GM23338 (cell line): ENCODE measurements around the gene ZNF580. TPM values are rescaled to one million over a fixed set of nuclear protein-coding genes. Genes with fewer than 3 reads are reported as not detected.

Source experiments
- ATAC-seq: fragments of 200-7000 bp; cut with Tn5 transposase; 3 replicates; pipeline ENCODE4 v1.9.1; 2020
- DNase-seq: peaks from one replicate; pipeline ENCODE4 v3.0.0-alpha.2; 2015; ENCODE audit warnings: low spot score
- H2AFZ ChIP-seq: fragments of 200-600 bp; sonication (generic); 2 replicates; pipeline ENCODE4 v1.8.0; 2016; ENCODE audit warnings: antibody characterized with exemption, mild to moderate bottlenecking, moderate library complexity
- H3F3A ChIP-seq: fragments of 200-600 bp; sonication (generic); replicated peaks from 2 replicates; pipeline ENCODE4 v1.8.0; 2017; ENCODE audit warnings: antibody characterized with exemption, mixed run types, low read depth
- H3K27ac ChIP-seq: fragments of 200-600 bp; sonication (generic); 2 replicates; pipeline ENCODE4 v1.6.1; 2016; ENCODE audit warnings: low read depth
- H3K27me3 ChIP-seq: fragments of 200-600 bp; sonication (generic); 2 replicates; pipeline ENCODE4 v1.8.0; 2016; ENCODE audit warnings: mild to moderate bottlenecking, mixed run types, moderate library complexity; ENCODE audit not compliant: insufficient read depth
- H3K36me3 ChIP-seq: fragments of 200-600 bp; sonication (generic); 2 replicates; pipeline ENCODE4 v1.8.0; 2016; ENCODE audit warnings: mild to moderate bottlenecking; ENCODE audit not compliant: insufficient read depth
- H3K4me1 ChIP-seq: fragments of 200-600 bp; sonication (generic); 2 replicates; pipeline ENCODE4 v1.8.0; 2016; ENCODE audit warnings: mild to moderate bottlenecking, moderate library complexity; ENCODE audit not compliant: insufficient read depth
- H3K4me2 ChIP-seq: fragments of 200-600 bp; sonication (generic); 2 replicates; pipeline ENCODE4 v1.7.1; 2017; ENCODE audit warnings: mixed run types
- H3K4me3 ChIP-seq: fragments of 200-600 bp; sonication (generic); 2 replicates; pipeline ENCODE4 v1.6.1; 2016; ENCODE audit warnings: mixed run types
- H3K79me2 ChIP-seq: fragments of 200-600 bp; sonication (generic); replicated peaks from 2 replicates; pipeline ENCODE4 v1.8.0; 2017; ENCODE audit warnings: mild to moderate bottlenecking; ENCODE audit not compliant: insufficient read depth
- H3K9me2 ChIP-seq: fragments of 200-600 bp; sonication (generic); 2 replicates; pipeline ENCODE4 v1.8.0; 2017; ENCODE audit not compliant: insufficient read depth
- H4K20me1 ChIP-seq: fragments of 200-600 bp; sonication (generic); replicated peaks from 2 replicates; pipeline ENCODE4 v1.8.0; 2017; ENCODE audit warnings: mild to moderate bottlenecking; ENCODE audit not compliant: insufficient read depth
- H3K27ac Mint-ChIP-seq: 2 replicates; pipeline ENCODE4 v1.8.0; 2020; ENCODE audit warnings: inconsistent platforms, mild to moderate bottlenecking, moderate library complexity, mixed read lengths
- H3K27me3 Mint-ChIP-seq: 3 replicates; pipeline ENCODE4 v1.8.0; 2022; ENCODE audit warnings: low read depth, mild to moderate bottlenecking, moderate library complexity, mixed read lengths, inconsistent platforms; ENCODE audit not compliant: insufficient read depth, poor library complexity
- H3K36me3 Mint-ChIP-seq: 3 replicates; pipeline ENCODE4 v1.8.0; 2021; ENCODE audit warnings: low read depth, mild to moderate bottlenecking, inconsistent platforms, moderate library complexity, mixed read lengths
- H3K4me1 Mint-ChIP-seq: 3 replicates; pipeline ENCODE4 v1.8.0; 2020; ENCODE audit warnings: mild to moderate bottlenecking, inconsistent platforms, mixed read lengths
- H3K4me3 Mint-ChIP-seq: 3 replicates; pipeline ENCODE4 v1.8.0; 2021; ENCODE audit warnings: moderate library complexity, mild to moderate bottlenecking, inconsistent platforms, mixed read lengths
- H3K9me3 Mint-ChIP-seq: 3 replicates; pipeline ENCODE4 v1.8.0; 2020; ENCODE audit warnings: moderate library complexity, mild to moderate bottlenecking, inconsistent platforms, mixed read lengths
- CREB1 ChIP-seq: fragments of 250-450 bp; sonication (Bioruptor Pico); IDR thresholded peaks from 2 replicates; pipeline ENCODE4 v1.5.0; 2020; ENCODE audit warnings: low read depth, mild to moderate bottlenecking, moderate library complexity
- ETS1 ChIP-seq: IDR thresholded peaks from 2 replicates; pipeline ENCODE4 v1.6.1; 2016; ENCODE audit warnings: antibody characterized with exemption
- EZH2 ChIP-seq: fragments of 200-600 bp; sonication (generic); IDR thresholded peaks from one replicate; pipeline ENCODE4 v1.8.0; 2017; ENCODE audit warnings: antibody characterized with exemption, mild to moderate bottlenecking, low read depth; ENCODE audit not compliant: unreplicated experiment
- EZH2phosphoT487 ChIP-seq: fragments of 200-600 bp; sonication (generic); IDR thresholded peaks from one replicate; pipeline ENCODE4 v1.8.1; 2018; ENCODE audit warnings: antibody characterized with exemption; ENCODE audit not compliant: unreplicated experiment
- JUNB ChIP-seq: IDR thresholded peaks from one replicate; pipeline ENCODE4 v1.6.1; 2016; ENCODE audit warnings: antibody characterized with exemption; ENCODE audit not compliant: unreplicated experiment
- NANOG ChIP-seq: IDR thresholded peaks from 2 replicates; pipeline ENCODE4 v1.6.1; 2016; ENCODE audit warnings: antibody characterized with exemption, borderline replicate concordance
- POLR2AphosphoS5 ChIP-seq: IDR thresholded peaks from 2 replicates; pipeline ENCODE4 v1.6.1; 2016; ENCODE audit warnings: antibody characterized with exemption, low read depth
- STAT1 ChIP-seq: IDR thresholded peaks from one replicate; pipeline ENCODE4 v1.6.1; 2016; ENCODE audit warnings: antibody characterized with exemption; ENCODE audit not compliant: unreplicated experiment
- ZNF114 ChIP-seq: fragments of 250-450 bp; sonication (Bioruptor Pico); IDR thresholded peaks from 2 replicates; pipeline ENCODE4 v1.5.0; 2020; ENCODE audit warnings: mild to moderate bottlenecking, moderate library complexity
- ZNF331 ChIP-seq: fragments of 250-450 bp; sonication (Bioruptor Pico); IDR thresholded peaks from 2 replicates; pipeline ENCODE4 v1.5.0; 2020; ENCODE audit warnings: low read depth, mild to moderate bottlenecking, moderate library complexity
- polyA plus RNA-seq: library from polyadenylated mRNA; unstranded; fragments of >200 nt; fragmentation: Nextera tagmentation; extraction: Ambion mirVana; gene quantifications from 2 replicates; pipeline ENCODE4 v1.2.1, GENCODE V29; 2016
- total RNA-seq: library from RNA; depleted of rRNA; stranded (reverse); fragments of >200 nt; shearing (Covaris generic); gene quantifications from 2 replicates; pipeline ENCODE4 v1.2.3, GENCODE V29; 2014
- TF ChIP-seq, protein P1 (sequence below): fragments of 250-450 bp; sonication (Bioruptor Pico); IDR thresholded peaks from 2 replicates; pipeline ENCODE4 v1.5.0; 2020; ENCODE audit warnings: mild to moderate bottlenecking, moderate library complexity
- TF ChIP-seq, protein P2 (sequence below): IDR thresholded peaks from one replicate; pipeline ENCODE4 v1.6.1; 2018; ENCODE audit warnings: antibody characterized with exemption; ENCODE audit not compliant: unreplicated experiment
- TF ChIP-seq, protein P3 (sequence below), 2 experiments: fragments of 200-600 bp in 1 of 2; sonication (generic) in 1 of 2; conservative IDR thresholded peaks; 2 replicates each; pipeline versions ENCODE4 v1.5.1 to v1.6.1; 2016 to 2017; ENCODE audit warnings: antibody characterized with exemption in 2 of 2, low read depth in 2 of 2, mild to moderate bottlenecking in 2 of 2, moderate library complexity in 1 of 2

ZNF580 gene
- total and polyA plus RNA-seq, 2 experiments from 2014 or later, result 18.7 to 23.6 TPM

DNA sequence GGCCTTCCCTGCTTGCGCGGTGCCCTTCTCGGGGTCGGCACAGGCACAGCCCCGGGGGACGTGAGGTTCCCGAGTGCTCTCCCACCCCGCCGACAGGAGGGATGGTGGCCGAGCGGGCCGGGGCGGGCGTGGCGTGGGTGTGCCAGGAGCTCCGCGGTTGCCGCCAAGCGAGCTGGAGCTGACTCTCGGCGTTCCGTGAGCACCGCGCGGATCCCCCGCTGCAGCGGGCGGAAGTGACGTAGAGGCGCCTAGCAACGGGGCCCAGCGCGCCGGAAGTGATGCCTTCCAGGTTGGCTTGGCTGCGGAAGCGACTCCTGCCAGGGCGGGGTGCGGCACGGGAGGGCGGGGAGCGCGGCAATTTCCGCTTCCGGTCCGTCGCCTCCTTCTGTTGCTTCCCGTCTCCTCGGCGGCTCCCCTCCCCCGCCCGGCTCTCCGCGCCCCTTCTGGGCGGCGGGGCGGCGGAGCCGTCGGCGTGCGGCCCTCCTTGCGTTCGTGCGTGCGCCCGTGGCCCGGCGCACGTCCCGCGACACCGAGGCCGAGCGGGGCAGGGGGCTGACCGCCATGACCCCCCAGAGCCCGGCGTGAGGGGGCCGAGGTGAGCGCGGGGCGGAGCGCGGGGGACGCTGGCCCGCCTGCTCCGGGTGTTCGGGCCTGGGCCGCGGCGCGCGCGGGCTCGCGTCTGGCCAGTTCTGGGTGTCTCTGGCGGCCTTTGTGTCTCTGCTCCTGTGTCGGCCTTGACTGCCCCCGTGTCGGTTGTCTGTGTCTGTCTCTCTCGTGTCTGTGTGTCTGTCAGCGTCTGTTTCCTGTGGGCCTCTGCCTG is 34.2 kb downstream of the ZNF580 start, which contains the start of gene EPN1:
Gene EPN1, plus strand, starts transcription at position 386 of the 820 bp plus-strand sequence. CDS start 3,402 bp downstream, outside the sequence.
- no peak within 1 kb of the TSS for H2AFZ ChIP-seq
- Mint-ChIP-seq H3K27me3 (peaks cover 35% of the 10 kb centered on the region), H3K4me1 (peaks cover 40% of the 10 kb centered on the region), H3K9me3 (peaks cover 4% of the 10 kb centered on the region; the same call in 2 of the 3 replicates), H3K4me3 (peak within 1 kb of the TSS; percentile 96), H3K27ac (peak within 1 kb of the TSS; percentile 96), H3K36me3 (peaks cover 66% of the 10 kb centered on the region)
- peak within 1 kb of the TSS; percentile 96 for H3K4me3 ChIP-seq
- peak; percentile 99 for DNase-seq
- no peaks in the 10 kb centered on the region for H3K9me2 ChIP-seq
- H3K36me3 ChIP-seq, result peaks cover 9% of the 10 kb centered on the region; the same call in 1 of the 2 replicates
- ATAC-seq, result peak; percentile 82
- H3K79me2 ChIP-seq, result peaks cover 54% of the 10 kb centered on the region
- peaks cover 32% of the 10 kb centered on the region for H3K4me1 ChIP-seq
- no peaks in the 10 kb centered on the region for H3K27me3 ChIP-seq
- peaks cover 38% of the 10 kb centered on the region for H4K20me1 ChIP-seq
- TF ChIP-seq STAT1, result no peak
- TF ChIP-seq EZH2phosphoT487, result no peak
- TF ChIP-seq EZH2, result no peak
- TF ChIP-seq, protein P1, sequence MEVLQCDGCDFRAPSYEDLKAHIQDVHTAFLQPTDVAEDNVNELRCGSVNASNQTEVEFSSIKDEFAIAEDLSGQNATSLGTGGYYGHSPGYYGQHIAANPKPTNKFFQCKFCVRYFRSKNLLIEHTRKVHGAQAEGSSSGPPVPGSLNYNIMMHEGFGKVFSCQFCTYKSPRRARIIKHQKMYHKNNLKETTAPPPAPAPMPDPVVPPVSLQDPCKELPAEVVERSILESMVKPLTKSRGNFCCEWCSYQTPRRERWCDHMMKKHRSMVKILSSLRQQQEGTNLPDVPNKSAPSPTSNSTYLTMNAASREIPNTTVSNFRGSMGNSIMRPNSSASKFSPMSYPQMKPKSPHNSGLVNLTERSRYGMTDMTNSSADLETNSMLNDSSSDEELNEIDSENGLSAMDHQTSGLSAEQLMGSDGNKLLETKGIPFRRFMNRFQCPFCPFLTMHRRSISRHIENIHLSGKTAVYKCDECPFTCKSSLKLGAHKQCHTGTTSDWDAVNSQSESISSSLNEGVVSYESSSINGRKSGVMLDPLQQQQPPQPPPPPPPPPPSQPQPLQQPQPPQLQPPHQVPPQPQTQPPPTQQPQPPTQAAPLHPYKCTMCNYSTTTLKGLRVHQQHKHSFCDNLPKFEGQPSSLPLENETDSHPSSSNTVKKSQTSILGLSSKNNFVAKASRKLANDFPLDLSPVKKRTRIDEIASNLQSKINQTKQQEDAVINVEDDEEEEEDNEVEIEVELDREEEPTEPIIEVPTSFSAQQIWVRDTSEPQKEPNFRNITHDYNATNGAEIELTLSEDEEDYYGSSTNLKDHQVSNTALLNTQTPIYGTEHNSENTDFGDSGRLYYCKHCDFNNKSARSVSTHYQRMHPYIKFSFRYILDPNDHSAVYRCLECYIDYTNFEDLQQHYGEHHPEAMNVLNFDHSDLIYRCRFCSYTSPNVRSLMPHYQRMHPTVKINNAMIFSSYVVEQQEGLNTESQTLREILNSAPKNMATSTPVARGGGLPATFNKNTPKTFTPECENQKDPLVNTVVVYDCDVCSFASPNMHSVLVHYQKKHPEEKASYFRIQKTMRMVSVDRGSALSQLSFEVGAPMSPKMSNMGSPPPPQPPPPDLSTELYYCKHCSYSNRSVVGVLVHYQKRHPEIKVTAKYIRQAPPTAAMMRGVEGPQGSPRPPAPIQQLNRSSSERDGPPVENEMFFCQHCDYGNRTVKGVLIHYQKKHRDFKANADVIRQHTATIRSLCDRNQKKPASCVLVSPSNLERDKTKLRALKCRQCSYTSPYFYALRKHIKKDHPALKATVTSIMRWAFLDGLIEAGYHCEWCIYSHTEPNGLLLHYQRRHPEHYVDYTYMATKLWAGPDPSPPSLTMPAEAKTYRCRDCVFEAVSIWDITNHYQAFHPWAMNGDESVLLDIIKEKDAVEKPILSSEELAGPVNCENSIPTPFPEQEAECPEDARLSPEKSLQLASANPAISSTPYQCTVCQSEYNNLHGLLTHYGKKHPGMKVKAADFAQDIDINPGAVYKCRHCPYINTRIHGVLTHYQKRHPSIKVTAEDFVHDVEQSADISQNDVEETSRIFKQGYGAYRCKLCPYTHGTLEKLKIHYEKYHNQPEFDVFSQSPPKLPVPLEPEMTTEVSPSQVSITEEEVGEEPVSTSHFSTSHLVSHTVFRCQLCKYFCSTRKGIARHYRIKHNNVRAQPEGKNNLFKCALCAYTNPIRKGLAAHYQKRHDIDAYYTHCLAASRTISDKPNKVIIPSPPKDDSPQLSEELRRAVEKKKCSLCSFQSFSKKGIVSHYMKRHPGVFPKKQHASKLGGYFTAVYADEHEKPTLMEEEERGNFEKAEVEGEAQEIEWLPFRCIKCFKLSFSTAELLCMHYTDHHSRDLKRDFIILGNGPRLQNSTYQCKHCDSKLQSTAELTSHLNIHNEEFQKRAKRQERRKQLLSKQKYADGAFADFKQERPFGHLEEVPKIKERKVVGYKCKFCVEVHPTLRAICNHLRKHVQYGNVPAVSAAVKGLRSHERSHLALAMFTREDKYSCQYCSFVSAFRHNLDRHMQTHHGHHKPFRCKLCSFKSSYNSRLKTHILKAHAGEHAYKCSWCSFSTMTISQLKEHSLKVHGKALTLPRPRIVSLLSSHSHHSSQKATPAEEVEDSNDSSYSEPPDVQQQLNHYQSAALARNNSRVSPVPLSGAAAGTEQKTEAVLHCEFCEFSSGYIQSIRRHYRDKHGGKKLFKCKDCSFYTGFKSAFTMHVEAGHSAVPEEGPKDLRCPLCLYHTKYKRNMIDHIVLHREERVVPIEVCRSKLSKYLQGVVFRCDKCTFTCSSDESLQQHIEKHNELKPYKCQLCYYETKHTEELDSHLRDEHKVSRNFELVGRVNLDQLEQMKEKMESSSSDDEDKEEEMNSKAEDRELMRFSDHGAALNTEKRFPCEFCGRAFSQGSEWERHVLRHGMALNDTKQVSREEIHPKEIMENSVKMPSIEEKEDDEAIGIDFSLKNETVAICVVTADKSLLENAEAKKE (CRISPR knock-in tag), result no peak
- no peak for TF ChIP-seq ZNF331 (CRISPR knock-in tag)
- TF ChIP-seq JUNB, result no peak
- no peak for TF ChIP-seq NANOG
- peak; percentile 95 for TF ChIP-seq CREB1 (CRISPR knock-in tag)
- TF ChIP-seq POLR2AphosphoS5, result peak; percentile 78
- TF ChIP-seq, protein P2, sequence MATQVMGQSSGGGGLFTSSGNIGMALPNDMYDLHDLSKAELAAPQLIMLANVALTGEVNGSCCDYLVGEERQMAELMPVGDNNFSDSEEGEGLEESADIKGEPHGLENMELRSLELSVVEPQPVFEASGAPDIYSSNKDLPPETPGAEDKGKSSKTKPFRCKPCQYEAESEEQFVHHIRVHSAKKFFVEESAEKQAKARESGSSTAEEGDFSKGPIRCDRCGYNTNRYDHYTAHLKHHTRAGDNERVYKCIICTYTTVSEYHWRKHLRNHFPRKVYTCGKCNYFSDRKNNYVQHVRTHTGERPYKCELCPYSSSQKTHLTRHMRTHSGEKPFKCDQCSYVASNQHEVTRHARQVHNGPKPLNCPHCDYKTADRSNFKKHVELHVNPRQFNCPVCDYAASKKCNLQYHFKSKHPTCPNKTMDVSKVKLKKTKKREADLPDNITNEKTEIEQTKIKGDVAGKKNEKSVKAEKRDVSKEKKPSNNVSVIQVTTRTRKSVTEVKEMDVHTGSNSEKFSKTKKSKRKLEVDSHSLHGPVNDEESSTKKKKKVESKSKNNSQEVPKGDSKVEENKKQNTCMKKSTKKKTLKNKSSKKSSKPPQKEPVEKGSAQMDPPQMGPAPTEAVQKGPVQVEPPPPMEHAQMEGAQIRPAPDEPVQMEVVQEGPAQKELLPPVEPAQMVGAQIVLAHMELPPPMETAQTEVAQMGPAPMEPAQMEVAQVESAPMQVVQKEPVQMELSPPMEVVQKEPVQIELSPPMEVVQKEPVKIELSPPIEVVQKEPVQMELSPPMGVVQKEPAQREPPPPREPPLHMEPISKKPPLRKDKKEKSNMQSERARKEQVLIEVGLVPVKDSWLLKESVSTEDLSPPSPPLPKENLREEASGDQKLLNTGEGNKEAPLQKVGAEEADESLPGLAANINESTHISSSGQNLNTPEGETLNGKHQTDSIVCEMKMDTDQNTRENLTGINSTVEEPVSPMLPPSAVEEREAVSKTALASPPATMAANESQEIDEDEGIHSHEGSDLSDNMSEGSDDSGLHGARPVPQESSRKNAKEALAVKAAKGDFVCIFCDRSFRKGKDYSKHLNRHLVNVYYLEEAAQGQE, result no peak
- TF ChIP-seq, protein P3, sequence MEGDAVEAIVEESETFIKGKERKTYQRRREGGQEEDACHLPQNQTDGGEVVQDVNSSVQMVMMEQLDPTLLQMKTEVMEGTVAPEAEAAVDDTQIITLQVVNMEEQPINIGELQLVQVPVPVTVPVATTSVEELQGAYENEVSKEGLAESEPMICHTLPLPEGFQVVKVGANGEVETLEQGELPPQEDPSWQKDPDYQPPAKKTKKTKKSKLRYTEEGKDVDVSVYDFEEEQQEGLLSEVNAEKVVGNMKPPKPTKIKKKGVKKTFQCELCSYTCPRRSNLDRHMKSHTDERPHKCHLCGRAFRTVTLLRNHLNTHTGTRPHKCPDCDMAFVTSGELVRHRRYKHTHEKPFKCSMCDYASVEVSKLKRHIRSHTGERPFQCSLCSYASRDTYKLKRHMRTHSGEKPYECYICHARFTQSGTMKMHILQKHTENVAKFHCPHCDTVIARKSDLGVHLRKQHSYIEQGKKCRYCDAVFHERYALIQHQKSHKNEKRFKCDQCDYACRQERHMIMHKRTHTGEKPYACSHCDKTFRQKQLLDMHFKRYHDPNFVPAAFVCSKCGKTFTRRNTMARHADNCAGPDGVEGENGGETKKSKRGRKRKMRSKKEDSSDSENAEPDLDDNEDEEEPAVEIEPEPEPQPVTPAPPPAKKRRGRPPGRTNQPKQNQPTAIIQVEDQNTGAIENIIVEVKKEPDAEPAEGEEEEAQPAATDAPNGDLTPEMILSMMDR (conservative IDR thresholded peaks at IDR 0.05; ENCODE audit: low read depth in 2 of 2), result no peak
- no peak for TF ChIP-seq ZNF114 (CRISPR knock-in tag)
- TF ChIP-seq ETS1, result peak; percentile 79
- peaks cover 37% of the 10 kb centered on the region for H3F3A ChIP-seq
- peak within 1 kb of the TSS; percentile 88 for H3K27ac ChIP-seq
- peak within 1 kb of the TSS; percentile 98 for H3K4me2 ChIP-seq
